Neuron (in vitro differentiated cells): Measurements from ENCODE around the gene TNRC18.
"Not testable (repeated sequence)": the region's sequence is repeated elsewhere in the genome, so short reads cannot be mapped to it uniquely, and the experiment has no call there.

Experiments used
- H2AFZ ChIP-seq: one replicate; pipeline ENCODE4 v1.6.1; 2013; ENCODE audit warnings: low read depth, mild to moderate bottlenecking, inconsistent platforms, low read length, moderate library complexity
- H3K27me3 ChIP-seq: one replicate; pipeline ENCODE4 v1.6.1; 2013; ENCODE audit warnings: low read length; ENCODE audit not compliant: insufficient read depth
- H3K36me3 ChIP-seq: one replicate; pipeline ENCODE4 v1.6.1; 2013; ENCODE audit warnings: low read length; ENCODE audit not compliant: insufficient read depth
- H3K4me1 ChIP-seq: one replicate; pipeline ENCODE4 v1.6.1; 2013; ENCODE audit warnings: low read length; ENCODE audit not compliant: insufficient read depth
- H3K4me3 ChIP-seq: 2 replicates; pipeline ENCODE4 v1.5.1; 2013; ENCODE audit warnings: mild to moderate bottlenecking, low read length, moderate library complexity
- H3K9me3 ChIP-seq: one replicate; pipeline ENCODE4 v1.6.1; 2013; ENCODE audit warnings: low read length

The TNRC18 gene

DNA sequence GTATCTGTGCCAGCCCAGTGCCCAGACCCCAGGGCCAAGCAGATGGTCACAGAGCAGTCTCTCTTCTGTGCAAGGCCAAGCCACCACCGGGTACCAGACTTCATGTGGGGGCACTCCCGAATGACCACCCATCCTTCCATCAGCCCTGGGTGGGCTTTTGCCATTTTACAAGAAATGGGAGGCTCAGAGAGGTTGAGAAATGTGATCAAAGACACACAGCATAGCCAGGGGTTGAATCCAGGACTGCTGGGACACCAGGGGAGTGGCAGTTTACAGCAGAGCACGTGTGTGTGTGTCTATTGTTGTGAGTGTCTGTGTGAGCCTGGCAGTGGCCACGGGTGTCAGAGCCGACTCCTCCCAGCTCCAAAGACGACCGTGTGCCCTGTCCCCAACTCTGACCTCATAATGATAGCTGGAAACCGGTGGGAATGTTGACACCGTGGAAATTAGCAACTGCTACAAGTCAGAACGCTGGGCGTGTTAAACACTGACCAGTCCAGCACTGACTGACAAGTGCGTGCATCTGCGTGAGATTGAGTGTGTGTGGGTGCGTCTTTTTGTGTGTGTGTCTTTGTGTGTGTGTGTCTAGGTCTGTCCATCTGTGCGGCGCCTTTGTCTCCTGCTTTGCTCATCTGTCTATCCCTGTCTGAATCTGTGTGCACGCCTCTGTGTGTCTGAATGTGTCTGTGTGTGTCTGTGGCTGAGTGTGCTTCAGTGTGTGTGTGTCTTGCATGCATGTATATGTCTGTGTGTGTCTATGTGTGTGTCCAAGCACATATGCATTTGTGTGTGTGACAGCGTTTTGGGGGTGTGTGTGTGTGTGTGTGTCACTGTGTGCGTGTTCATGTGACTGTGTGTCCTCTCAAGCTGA is 158.1 kb downstream of the TNRC18 start:
- Histone ChIP-seq H3K4me3 (no peak overlapping the region), H3K27me3 (no peaks in the 10 kb centered on the region), H2AFZ (peak overlapping the region; percentile 18), H3K4me1 (peaks cover 13% of the 10 kb centered on the region), H3K9me3 (no peaks in the 10 kb centered on the region), H3K36me3 (no peaks in the 10 kb centered on the region)

GRCh38 chr7:5263066-5263465 is 160.6 kb downstream of the TNRC18 start:
- not testable (repeated sequence) for H2AFZ ChIP-seq, H3K9me3 ChIP-seq, H3K36me3 ChIP-seq, H3K4me3 ChIP-seq, H3K27me3 ChIP-seq
- H3K4me1 ChIP-seq = peaks cover 13% of the 10 kb centered on the region

- not testable (repeated sequence) for H3K4me1 ChIP-seq, H3K4me3 ChIP-seq, H2AFZ ChIP-seq, H3K9me3 ChIP-seq, H3K36me3 ChIP-seq, H3K27me3 ChIP-seq
Measured at GRCh38 chr7:5260530-5261068, 163.0 kb downstream of the TNRC18 start.
